ENCODE data around the gene ZNF646. TPM values are rescaled to one million over a fixed set of nuclear protein-coding genes. Genes with fewer than 3 reads are reported as not detected.

The ZNF646 gene, protein sequence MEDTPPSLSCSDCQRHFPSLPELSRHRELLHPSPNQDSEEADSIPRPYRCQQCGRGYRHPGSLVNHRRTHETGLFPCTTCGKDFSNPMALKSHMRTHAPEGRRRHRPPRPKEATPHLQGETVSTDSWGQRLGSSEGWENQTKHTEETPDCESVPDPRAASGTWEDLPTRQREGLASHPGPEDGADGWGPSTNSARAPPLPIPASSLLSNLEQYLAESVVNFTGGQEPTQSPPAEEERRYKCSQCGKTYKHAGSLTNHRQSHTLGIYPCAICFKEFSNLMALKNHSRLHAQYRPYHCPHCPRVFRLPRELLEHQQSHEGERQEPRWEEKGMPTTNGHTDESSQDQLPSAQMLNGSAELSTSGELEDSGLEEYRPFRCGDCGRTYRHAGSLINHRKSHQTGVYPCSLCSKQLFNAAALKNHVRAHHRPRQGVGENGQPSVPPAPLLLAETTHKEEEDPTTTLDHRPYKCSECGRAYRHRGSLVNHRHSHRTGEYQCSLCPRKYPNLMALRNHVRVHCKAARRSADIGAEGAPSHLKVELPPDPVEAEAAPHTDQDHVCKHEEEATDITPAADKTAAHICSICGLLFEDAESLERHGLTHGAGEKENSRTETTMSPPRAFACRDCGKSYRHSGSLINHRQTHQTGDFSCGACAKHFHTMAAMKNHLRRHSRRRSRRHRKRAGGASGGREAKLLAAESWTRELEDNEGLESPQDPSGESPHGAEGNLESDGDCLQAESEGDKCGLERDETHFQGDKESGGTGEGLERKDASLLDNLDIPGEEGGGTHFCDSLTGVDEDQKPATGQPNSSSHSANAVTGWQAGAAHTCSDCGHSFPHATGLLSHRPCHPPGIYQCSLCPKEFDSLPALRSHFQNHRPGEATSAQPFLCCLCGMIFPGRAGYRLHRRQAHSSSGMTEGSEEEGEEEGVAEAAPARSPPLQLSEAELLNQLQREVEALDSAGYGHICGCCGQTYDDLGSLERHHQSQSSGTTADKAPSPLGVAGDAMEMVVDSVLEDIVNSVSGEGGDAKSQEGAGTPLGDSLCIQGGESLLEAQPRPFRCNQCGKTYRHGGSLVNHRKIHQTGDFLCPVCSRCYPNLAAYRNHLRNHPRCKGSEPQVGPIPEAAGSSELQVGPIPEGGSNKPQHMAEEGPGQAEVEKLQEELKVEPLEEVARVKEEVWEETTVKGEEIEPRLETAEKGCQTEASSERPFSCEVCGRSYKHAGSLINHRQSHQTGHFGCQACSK (N-terminal part only)
- 17.5 TPM in 2 replicates for total RNA-seq

GRCh38 chr16:31073970-31074813 is at the start of gene ZNF646, which contains the start of gene ZNF668:
Gene ZNF646, plus strand, starts transcription at chr16:31074422. Its CDS starts 1,903 bp downstream, at chr16:31076325.
Gene ZNF668, minus strand, starts transcription at chr16:31074240. Its CDS starts 9,781 bp downstream, at chr16:31064459.

DNA sequence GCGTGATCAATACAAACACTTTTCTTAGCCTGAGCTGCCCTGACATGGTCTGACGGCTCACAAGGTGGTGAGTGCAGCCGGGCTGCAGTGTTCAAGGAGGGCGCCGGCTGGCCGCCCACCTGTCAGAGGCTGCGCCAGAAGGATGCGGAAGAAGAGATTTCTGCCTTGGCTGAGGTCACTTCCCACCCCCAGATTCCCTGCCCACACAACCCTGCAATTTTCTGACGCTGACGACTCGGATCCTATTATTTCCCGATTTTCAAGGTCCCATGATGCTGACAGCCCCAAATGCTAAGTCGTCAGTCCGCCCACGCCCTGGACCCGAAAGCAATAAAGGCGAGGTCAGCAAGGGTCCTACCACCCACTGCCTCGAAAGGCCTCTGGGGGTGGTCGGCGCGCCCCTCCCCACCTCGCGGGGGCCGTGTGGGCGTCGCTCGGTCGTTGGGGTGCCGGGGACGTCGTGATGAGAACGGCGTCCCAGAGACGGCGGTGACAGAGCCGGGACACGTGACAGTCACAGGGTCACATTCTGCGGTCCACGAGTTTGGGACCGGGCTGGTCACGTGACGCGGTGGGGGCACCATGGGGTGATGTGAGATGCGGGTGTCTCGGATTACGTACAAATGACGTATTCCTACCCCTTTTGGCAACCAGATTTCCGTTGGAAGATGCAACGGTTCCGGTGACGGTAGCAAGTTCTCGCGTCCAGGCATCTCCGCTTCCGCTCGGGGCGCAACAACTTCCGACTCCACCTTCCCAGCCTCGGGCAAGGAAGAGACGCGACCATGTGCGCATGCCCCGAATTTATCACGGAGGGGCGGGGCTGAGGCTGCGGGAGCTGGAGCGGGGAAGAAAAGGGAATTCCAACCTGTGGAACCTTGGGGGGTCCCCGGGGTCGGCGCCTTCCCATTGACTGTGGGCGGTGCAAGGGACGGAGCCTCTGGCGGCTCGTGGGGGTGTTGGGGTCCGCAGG is 41.2 kb upstream of the ZNF646 start, which contains the start of gene STX4:
Gene STX4, plus strand, starts transcription at position 823 of the 973 bp plus-strand sequence. CDS start 248 bp downstream, outside the sequence.

DNA sequence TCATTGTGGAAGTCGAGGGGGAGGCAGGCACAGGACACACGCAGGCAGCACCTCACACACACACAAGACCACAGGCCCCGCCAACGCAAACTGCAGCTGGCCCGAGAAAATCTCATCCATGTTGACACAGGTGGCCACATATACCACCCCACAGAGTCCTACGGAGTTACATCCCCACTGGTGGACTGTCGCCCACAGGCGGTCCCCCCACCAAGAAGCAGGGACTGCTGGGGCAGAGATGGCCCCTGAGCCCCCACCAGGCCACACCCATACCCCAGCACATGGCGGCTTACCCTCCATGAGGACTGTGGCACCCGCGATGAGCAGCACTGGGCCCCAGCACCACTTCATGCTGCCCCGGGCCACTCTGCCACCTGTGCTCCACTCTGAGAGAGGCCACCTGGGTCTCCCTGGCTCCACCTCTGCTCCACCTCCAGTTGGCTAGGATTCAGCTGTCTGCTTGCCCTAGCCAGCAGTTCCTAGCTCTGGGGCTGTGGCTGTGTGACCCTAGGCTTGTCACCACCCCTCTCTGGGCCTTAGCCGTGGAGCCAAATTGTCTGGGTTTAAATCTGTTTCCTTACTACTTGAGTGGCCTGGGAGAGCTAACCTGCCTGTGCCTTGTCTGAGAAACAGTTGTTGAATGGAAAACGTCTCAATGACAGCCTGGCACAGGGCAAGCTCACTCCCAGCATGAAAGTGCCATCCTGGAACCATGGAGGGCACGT is 14.4 kb downstream of the ZNF646 start, which contains the start of gene PRSS53:
Gene PRSS53, minus strand, starts transcription at position 485 of the 725 bp plus-strand sequence. Its CDS starts 134 bp downstream, at position 351.

GRCh38 chr16:31094424-31095120 is 20.4 kb downstream of the ZNF646 start, which contains the start of gene VKORC1:
Gene VKORC1, minus strand, starts transcription at chr16:31094797. Its CDS starts 68 bp downstream, at chr16:31094729.

GRCh38 chr16:31108035-31108793 is 34.0 kb downstream of the ZNF646 start, which contains the start of gene BCKDK:
Gene BCKDK, plus strand, starts transcription at chr16:31108386. Its CDS starts 838 bp downstream, at chr16:31109224.

DNA sequence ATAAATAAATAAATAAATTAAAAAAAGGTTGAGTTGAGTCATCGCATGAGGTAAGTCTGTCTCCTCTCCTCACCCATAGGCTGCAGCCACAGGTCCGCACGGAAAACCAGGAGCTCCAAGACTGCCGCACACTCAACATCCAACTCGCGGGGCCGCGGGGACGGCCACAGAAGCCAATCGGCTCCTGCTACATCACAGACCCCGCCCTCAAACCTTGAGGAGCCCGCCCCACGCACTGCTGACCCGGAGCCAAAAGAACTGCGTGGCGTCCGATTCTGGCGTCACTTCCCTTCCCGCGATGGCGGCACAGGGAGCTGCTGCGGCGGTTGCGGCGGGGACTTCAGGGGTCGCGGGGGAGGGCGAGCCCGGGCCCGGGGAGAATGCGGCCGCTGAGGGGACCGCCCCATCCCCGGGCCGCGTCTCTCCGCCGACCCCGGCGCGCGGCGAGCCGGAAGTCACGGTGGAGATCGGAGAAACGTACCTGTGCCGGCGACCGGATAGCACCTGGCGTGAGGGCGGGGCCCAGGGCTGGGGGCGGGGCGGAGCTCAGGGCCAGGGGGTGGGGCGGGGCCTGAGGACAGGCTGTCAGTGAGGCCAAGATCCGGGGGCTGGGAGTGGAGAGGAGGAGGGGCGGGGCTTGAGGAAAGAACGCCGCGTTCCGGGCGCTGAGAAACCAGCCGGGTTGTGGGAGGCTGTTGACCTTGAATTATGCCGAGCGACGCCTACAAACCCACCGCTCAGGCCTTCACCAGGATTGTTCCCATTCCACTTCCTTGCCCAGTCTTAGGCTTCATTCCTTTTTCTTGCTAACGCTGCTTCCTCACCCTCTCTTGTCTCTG is 43.4 kb downstream of the ZNF646 start, which contains the start of gene KAT8:
Gene KAT8, plus strand, starts transcription at position 281 of the 839 bp plus-strand sequence. Its CDS starts 18 bp downstream, at position 299.

Other genes starting within 250 kb of the ZNF646 start
- gene BCL7C, start 180.3 kb upstream of the ZNF646 start, total RNA-seq, result 27.1 and 29.3 TPM in 2 replicates
- gene CTF1, start 177.8 kb upstream of the ZNF646 start, total RNA-seq, result 4.0 and 5.1 TPM in 2 replicates
- 14.7 and 18.5 TPM in 2 replicates for gene FBXL19, start 150.8 kb upstream of the ZNF646 start, total RNA-seq
- 46.9 and 58.4 TPM in 2 replicates for gene ORAI3, start 125.4 kb upstream of the ZNF646 start, total RNA-seq
- gene SETD1A, start 116.7 kb upstream of the ZNF646 start, total RNA-seq, result 2.8 and 4.4 TPM in 2 replicates
- gene HSD3B7, start 89.2 kb upstream of the ZNF646 start, total RNA-seq, result 28.9 and 50.4 TPM in 2 replicates
- 0.85 and 2.6 TPM in 2 replicates for gene STX1B, start 63.8 kb upstream of the ZNF646 start, total RNA-seq
- 25.5 and 36.9 TPM in 2 replicates for gene STX4, start 40.9 kb upstream of the ZNF646 start, total RNA-seq
- 7.0 and 9.8 TPM in 2 replicates for gene ZNF668, start 182 bp upstream of the ZNF646 start, total RNA-seq
- 4.8 and 6.0 TPM in 2 replicates for gene PRSS53, start 14.5 kb downstream of the ZNF646 start, total RNA-seq
- gene VKORC1, start 20.4 kb downstream of the ZNF646 start, total RNA-seq, result 248 and 295 TPM in 2 replicates
- 34.1 and 46.7 TPM in 2 replicates for gene BCKDK, start 34.0 kb downstream of the ZNF646 start, total RNA-seq
- 41.5 and 41.6 TPM in 2 replicates for gene KAT8, start 43.2 kb downstream of the ZNF646 start, total RNA-seq
- not detected in 2 replicates for gene PRSS8, start 61.3 kb downstream of the ZNF646 start, total RNA-seq
- gene PRSS36, start 75.6 kb downstream of the ZNF646 start, total RNA-seq, result 0.59 and 0.73 TPM in 2 replicates
- 38.8 and 39.8 TPM in 2 replicates for gene FUS, start 105.7 kb downstream of the ZNF646 start, total RNA-seq
- 19.2 and 19.9 TPM in 2 replicates for gene PYCARD, start 128.3 kb downstream of the ZNF646 start, total RNA-seq
- gene TRIM72, start 139.7 kb downstream of the ZNF646 start, total RNA-seq, result under 0.01 TPM in 1 of 2 replicates, not detected in the other
- not detected in 2 replicates for gene PYDC1, start 142.7 kb downstream of the ZNF646 start, total RNA-seq
- 0.13 TPM in 1 of 2 replicates, not detected in the other for gene ITGAM, start 185.6 kb downstream of the ZNF646 start, total RNA-seq